ENCODE data around the gene DUSP18. TPM values are rescaled to one million over a fixed set of nuclear protein-coding genes. Genes with fewer than 3 reads are reported as not detected.

Gene DUSP18
- total and polyA plus RNA-seq, 4 donors: 9.9 to 21.1 (median 13.7) TPM

Other genes starting within 250 kb of the DUSP18 start
- gene MTFP1, start 242.1 kb downstream of the DUSP18 start, total RNA-seq: 1 to 10 TPM; 2.1 to 9.5 TPM
- gene MTFP1, start 242.1 kb downstream of the DUSP18 start, polyA plus RNA-seq (ENCODE audit: insufficient read length in 2 of 2): 1 to 10 TPM; 6.3 to 6.5 TPM
- not detected for gene SEC14L3, start 195.9 kb downstream of the DUSP18 start, total RNA-seq
- gene SEC14L3, start 195.9 kb downstream of the DUSP18 start, polyA plus RNA-seq (ENCODE audit: insufficient read length in 2 of 2): under 1 TPM in 1 of 2 donors, not detected in 1; 0.14 TPM
- under 1 TPM; 0.28 to 0.50 TPM for gene SEC14L4, start 162.2 kb downstream of the DUSP18 start, total RNA-seq
- gene SEC14L4, start 162.2 kb downstream of the DUSP18 start, polyA plus RNA-seq (ENCODE audit: insufficient read length in 2 of 2): under 1 TPM; 0.32 to 0.38 TPM
- gene SEC14L6, start 121.1 kb downstream of the DUSP18 start, total RNA-seq: 1 to 10 TPM; 3.1 to 7.9 TPM
- gene SEC14L6, start 121.1 kb downstream of the DUSP18 start, polyA plus RNA-seq (ENCODE audit: insufficient read length in 2 of 2): 1 to 10 TPM; 2.6 to 3.9 TPM
- 10 to 100 TPM; 10.3 to 12.2 TPM for gene GAL3ST1, start 93.2 kb downstream of the DUSP18 start, total RNA-seq
- gene GAL3ST1, start 93.2 kb downstream of the DUSP18 start, polyA plus RNA-seq (ENCODE audit: insufficient read length in 2 of 2): 10 to 100 TPM; 46.6 to 52.7 TPM
- 10 to 100 TPM; 28.5 to 64.5 TPM for gene PES1, start 76.0 kb downstream of the DUSP18 start, total RNA-seq
- 10 to 100 TPM; 53.8 to 55.8 TPM for gene PES1, start 76.0 kb downstream of the DUSP18 start, polyA plus RNA-seq (ENCODE audit: insufficient read length in 2 of 2)
- 100 to 1,000 TPM in 1 of 2 donors, 10 to 100 TPM in 1; 29.9 to 118 TPM for gene TCN2, start 60.7 kb downstream of the DUSP18 start, total RNA-seq
- 10 to 100 TPM; 37.8 to 56.9 TPM for gene TCN2, start 60.7 kb downstream of the DUSP18 start, polyA plus RNA-seq (ENCODE audit: insufficient read length in 2 of 2)
- gene SLC35E4, start 32.1 kb downstream of the DUSP18 start, total RNA-seq: 1 to 10 TPM; 5.1 to 5.2 TPM
- 1 to 10 TPM; 7.1 to 8.3 TPM for gene SLC35E4, start 32.1 kb downstream of the DUSP18 start, polyA plus RNA-seq (ENCODE audit: insufficient read length in 2 of 2)
- 10 to 100 TPM; 20.7 to 22.5 TPM for gene OSBP2, start 27.0 kb upstream of the DUSP18 start, total RNA-seq
- 10 to 100 TPM; 22.3 to 25.0 TPM for gene OSBP2, start 27.0 kb upstream of the DUSP18 start, polyA plus RNA-seq (ENCODE audit: insufficient read length in 2 of 2)

Data from spinal cord (tissue), 4 donors.